ENCODE results near the gene SMPD1. TPM values are rescaled to one million over a fixed set of nuclear protein-coding genes. Genes with fewer than 3 reads are reported as not detected.

Gene SMPD1
- total and polyA plus RNA-seq, 9 of the 15 experiments (the other 6 are each of a cell fraction or from before 2014, with no cell fraction given) = 0.90 to 9.9 (median 5.2) TPM

DNA sequence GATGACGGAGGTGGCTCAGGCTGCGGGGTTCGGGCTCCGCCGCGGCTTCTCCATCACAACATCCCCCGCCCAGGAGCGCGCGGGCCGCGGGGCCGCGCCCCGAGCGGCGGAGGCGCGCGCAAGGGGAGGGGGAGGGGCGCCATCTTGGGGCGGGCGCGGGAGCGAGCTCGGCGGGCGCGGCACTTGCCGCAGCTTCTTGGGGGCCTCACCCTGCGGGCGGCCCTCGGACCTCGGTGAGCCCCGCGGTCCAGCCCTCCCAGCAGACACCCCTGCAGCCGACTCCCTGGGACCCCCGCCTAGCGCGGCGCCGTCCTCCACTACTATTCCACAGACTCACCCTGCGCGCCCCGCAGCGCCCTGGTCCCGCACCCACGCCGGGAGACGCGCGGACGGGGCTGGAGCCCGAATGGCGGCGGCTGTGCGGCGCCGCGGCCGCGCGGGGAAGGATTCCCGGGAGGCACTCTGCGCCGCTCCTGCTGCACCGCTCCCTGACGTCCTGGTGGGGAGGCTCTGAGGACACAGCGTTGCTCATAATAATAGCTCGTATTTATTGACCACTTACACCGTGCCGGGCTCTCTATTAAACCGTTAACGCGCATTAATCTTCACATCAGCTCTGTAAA is 28.8 kb downstream of the SMPD1 start, which contains the start of gene APBB1 (continued):
- TF ChIP-seq ESRRB (CRISPR knock-in tag; IDR thresholded peaks at IDR 0.05; ENCODE audit: borderline replicate concordance) (no peak), ZNF431 (CRISPR knock-in tag; IDR thresholded peaks at IDR 0.05) (no peak), ZNF316 (IDR thresholded peaks at IDR 0.05) (no peak), MTA3 (IDR thresholded peaks at IDR 0.05; ENCODE audit: borderline replicate concordance) (peak; percentile 64; the same call in 1 of the 2 replicates), TEAD4 (IDR thresholded peaks at IDR 0.05; ENCODE audit: low read length) (no peak), TEAD4 (CRISPR knock-in tag; IDR thresholded peaks at IDR 0.05; ENCODE audit: borderline replicate concordance) (no peak), RBM14 (IDR thresholded peaks at IDR 0.05; ENCODE audit: borderline replicate concordance, insufficient read depth, low read depth, low read length) (no peak), JUNB (CRISPR knock-in tag; conservative IDR thresholded peaks at IDR 0.05) (no peak), PHB2 (IDR thresholded peaks at IDR 0.05; ENCODE audit: low read depth) (no peak), TOE1 (IDR thresholded peaks at IDR 0.05; ENCODE audit: borderline replicate concordance) (no peak), TOE1 (CRISPR knock-in tag; IDR thresholded peaks at IDR 0.05; ENCODE audit: borderline replicate concordance, low read depth) (no peak), NONO (IDR thresholded peaks at IDR 0.05; ENCODE audit: low read depth in 2 of 2, low read length in 1 of 2) (peak in 1 of 2 experiments; percentile 32; a peak in 1 of 4 replicates), CCNT2 (IDR thresholded peaks at IDR 0.05; ENCODE audit: borderline replicate concordance, extremely low read depth, insufficient read length, low read depth, low read length) (peak; percentile 39), NR4A1 (CRISPR knock-in tag; IDR thresholded peaks at IDR 0.05) (no peak), NR4A1 (tag; IDR thresholded peaks at IDR 0.05) (0 out of 2 replicates have a peak, but pooled peaks have one; percentile 52), ZNF224 (CRISPR knock-in tag; IDR thresholded peaks at IDR 0.05) (no peak), CHCHD3 (CRISPR knock-in tag; IDR thresholded peaks at IDR 0.05) (no peak)
- TF ChIP-seq, protein P1, sequence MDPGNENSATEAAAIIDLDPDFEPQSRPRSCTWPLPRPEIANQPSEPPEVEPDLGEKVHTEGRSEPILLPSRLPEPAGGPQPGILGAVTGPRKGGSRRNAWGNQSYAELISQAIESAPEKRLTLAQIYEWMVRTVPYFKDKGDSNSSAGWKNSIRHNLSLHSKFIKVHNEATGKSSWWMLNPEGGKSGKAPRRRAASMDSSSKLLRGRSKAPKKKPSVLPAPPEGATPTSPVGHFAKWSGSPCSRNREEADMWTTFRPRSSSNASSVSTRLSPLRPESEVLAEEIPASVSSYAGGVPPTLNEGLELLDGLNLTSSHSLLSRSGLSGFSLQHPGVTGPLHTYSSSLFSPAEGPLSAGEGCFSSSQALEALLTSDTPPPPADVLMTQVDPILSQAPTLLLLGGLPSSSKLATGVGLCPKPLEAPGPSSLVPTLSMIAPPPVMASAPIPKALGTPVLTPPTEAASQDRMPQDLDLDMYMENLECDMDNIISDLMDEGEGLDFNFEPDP (CRISPR knock-in tag; IDR thresholded peaks at IDR 0.05) = no peak
- TF ChIP-seq, protein P2, sequence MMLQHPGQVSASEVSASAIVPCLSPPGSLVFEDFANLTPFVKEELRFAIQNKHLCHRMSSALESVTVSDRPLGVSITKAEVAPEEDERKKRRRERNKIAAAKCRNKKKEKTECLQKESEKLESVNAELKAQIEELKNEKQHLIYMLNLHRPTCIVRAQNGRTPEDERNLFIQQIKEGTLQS (IDR thresholded peaks at IDR 0.05) = no peak
- TF ChIP-seq, protein P2 (CRISPR knock-in tag; conservative IDR thresholded peaks at IDR 0.05) = 0 out of 2 replicates have a peak, but pooled peaks have one; percentile 33
- TF ChIP-seq, protein P3, sequence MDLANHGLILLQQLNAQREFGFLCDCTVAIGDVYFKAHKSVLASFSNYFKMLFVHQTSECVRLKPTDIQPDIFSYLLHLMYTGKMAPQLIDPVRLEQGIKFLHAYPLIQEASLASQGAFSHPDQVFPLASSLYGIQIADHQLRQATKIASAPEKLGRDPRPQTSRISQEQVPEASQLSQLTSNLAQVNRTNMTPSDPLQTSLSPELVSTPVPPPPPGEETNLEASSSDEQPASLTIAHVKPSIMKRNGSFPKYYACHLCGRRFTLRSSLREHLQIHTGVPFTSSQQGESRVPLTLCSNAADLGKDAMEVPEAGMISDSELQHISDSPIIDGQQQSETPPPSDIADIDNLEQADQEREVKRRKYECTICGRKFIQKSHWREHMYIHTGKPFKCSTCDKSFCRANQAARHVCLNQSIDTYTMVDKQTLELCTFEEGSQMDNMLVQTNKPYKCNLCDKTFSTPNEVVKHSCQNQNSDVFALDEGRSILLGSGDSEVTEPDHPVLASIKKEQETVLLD (IDR thresholded peaks at IDR 0.05) = no peak
- TF ChIP-seq, protein P4, sequence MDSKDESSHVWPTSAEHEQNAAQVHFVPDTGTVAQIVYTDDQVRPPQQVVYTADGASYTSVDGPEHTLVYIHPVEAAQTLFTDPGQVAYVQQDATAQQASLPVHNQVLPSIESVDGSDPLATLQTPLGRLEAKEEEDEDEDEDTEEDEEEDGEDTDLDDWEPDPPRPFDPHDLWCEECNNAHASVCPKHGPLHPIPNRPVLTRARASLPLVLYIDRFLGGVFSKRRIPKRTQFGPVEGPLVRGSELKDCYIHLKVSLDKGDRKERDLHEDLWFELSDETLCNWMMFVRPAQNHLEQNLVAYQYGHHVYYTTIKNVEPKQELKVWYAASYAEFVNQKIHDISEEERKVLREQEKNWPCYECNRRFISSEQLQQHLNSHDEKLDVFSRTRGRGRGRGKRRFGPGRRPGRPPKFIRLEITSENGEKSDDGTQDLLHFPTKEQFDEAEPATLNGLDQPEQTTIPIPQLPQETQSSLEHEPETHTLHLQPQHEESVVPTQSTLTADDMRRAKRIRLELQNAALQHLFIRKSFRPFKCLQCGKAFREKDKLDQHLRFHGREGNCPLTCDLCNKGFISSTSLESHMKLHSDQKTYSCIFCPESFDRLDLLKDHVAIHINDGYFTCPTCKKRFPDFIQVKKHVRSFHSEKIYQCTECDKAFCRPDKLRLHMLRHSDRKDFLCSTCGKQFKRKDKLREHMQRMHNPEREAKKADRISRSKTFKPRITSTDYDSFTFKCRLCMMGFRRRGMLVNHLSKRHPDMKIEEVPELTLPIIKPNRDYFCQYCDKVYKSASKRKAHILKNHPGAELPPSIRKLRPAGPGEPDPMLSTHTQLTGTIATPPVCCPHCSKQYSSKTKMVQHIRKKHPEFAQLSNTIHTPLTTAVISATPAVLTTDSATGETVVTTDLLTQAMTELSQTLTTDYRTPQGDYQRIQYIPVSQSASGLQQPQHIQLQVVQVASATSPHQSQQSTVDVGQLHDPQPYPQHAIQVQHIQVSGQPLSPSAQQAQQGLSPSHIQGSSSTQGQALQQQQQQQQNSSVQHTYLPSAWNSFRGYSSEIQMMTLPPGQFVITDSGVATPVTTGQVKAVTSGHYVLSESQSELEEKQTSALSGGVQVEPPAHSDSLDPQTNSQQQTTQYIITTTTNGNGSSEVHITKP (IDR thresholded peaks at IDR 0.05; ENCODE audit: partially characterized antibody) = no peak

Measured in K562 (cell line).